Bronchial epithelial cell (primary cell): Measurements from ENCODE around the gene SLC6A1. TPM values are rescaled to one million over a fixed set of nuclear protein-coding genes. Genes with fewer than 3 reads are reported as not detected.
A peak's percentile ranks its signal among the peaks of the same experiment; 100 is the strongest.

Experiments
- DNase-seq: peaks from one replicate; pipeline ENCODE4 v3.0.0-alpha.2; 2010; ENCODE audit warnings: low read depth
- FAIRE-seq: peaks from 2 replicates; lab custom pipeline; 2011; peaks lifted over from hg19 to GRCh38; lab: Jason Lieb, UNC
- H3K27me3 ChIP-seq: 2 replicates; pipeline ENCODE4 v1.5.1; 2011; ENCODE audit warnings: low read length; ENCODE audit not compliant: control insufficient read depth, insufficient read depth
- H3K36me3 ChIP-seq: 2 replicates; pipeline ENCODE4 v1.5.1; 2011; ENCODE audit warnings: low read length; ENCODE audit not compliant: control insufficient read depth, insufficient read depth
- H3K4me3 ChIP-seq: 2 replicates; pipeline ENCODE4 v1.5.1; 2011; ENCODE audit warnings: mild to moderate bottlenecking, low read depth, low read length, control low read depth
- CTCF ChIP-seq: IDR thresholded peaks from 2 replicates; pipeline ENCODE4 v1.5.1; 2011; ENCODE audit warnings: mild to moderate bottlenecking, moderate library complexity, low read length, control low read depth, inconsistent platforms; ENCODE audit not compliant: insufficient read depth, severe bottlenecking
- total RNA-seq: library from RNA; depleted of rRNA; stranded (reverse); fragments of >200 nt; gene quantifications from 2 replicates; pipeline ENCODE4 v1.2.1, GENCODE V29; 2014

The SLC6A1 gene
- total RNA-seq, 1 donor from 2014 or later: not detected

GRCh38 chr3:10949197-10949596 lies 43.4 kb upstream of the SLC6A1 start:
- no peak for TF ChIP-seq CTCF
- DNase-seq: no peak
- Histone ChIP-seq H3K4me3 (no peak overlapping the region), H3K36me3 (no peaks in the 10 kb centered on the region), H3K27me3 (peaks cover 5% of the 10 kb centered on the region)
- no peak for FAIRE-seq

- Histone ChIP-seq H3K36me3 (no peaks in the 10 kb centered on the region), H3K27me3 (peaks cover 5% of the 10 kb centered on the region), H3K4me3 (no peak overlapping the region)
- DNase-seq (peak; percentile 32), FAIRE-seq (no peak)
- peak; percentile 66 for TF ChIP-seq CTCF
Observed at GRCh38 chr3:10950476-10951294, 41.9 kb upstream of the SLC6A1 start.

GRCh38 chr3:10951295-10951926 lies 41.1 kb upstream of the SLC6A1 start:
- DNase-seq (no peak), FAIRE-seq (no peak)
- Histone ChIP-seq H3K36me3 (no peaks in the 10 kb centered on the region), H3K27me3 (peaks cover 5% of the 10 kb centered on the region), H3K4me3 (no peak overlapping the region)
- no peak for TF ChIP-seq CTCF

- H3K4me3 ChIP-seq: no peak overlapping the region
- FAIRE-seq: no peak
Observed at GRCh38 chr3:10952525-10952924, 40.0 kb upstream of the SLC6A1 start.

GRCh38 chr3:10954740-10955139 lies 37.8 kb upstream of the SLC6A1 start:
- FAIRE-seq (peak; percentile 90), DNase-seq (no peak)
- Histone ChIP-seq H3K36me3 (no peaks in the 10 kb centered on the region), H3K4me3 (no peak overlapping the region), H3K27me3 (peaks cover 12% of the 10 kb centered on the region)
- no peak for TF ChIP-seq CTCF

More at GRCh38 chr3:10952525-10952924, 40.0 kb upstream of the SLC6A1 start:
- TF ChIP-seq CTCF: no peak
- no peak for DNase-seq
- peaks cover 5% of the 10 kb centered on the region for H3K27me3 ChIP-seq
- no peaks in the 10 kb centered on the region for H3K36me3 ChIP-seq
